Stimulated activated CD8-positive, alpha-beta memory T cell treated with anti-CD3 and anti-CD28 coated beads, Interleukin-7, amount 100 ng/mL, for 24 hours (primary cell): ENCODE results near the gene MAP3K5.

Experiments
- DNase-seq: peaks from one replicate; pipeline ENCODE4 v3.0.0-alpha.2; 2020; ENCODE audit warnings: low read depth

MAP3K5 gene

GRCh38 chr6:136511926-136512325 is 280.4 kb downstream of the MAP3K5 start:
- no peak for DNase-seq

GRCh38 chr6:136511397-136511796 is 280.9 kb downstream of the MAP3K5 start:
- DNase-seq: no peak

GRCh38 chr6:136510782-136511181 is 281.5 kb downstream of the MAP3K5 start:
- DNase-seq: no peak

- no peak for DNase-seq
Observed at GRCh38 chr6:136510299-136510698, 282.0 kb downstream of the MAP3K5 start.

GRCh38 chr6:136508725-136509392 is 283.4 kb downstream of the MAP3K5 start:
- no peak for DNase-seq
